ENCODE data around the gene CIZ1.
A peak's percentile ranks its signal among the peaks of the same experiment; 100 is the strongest.

The CIZ1 gene

GRCh38 chr9:128161215-128161902, 30.0 kb downstream of the CIZ1 start:
- peak; percentile 29 to 48 for DNase-seq

GRCh38 chr9:128160603-128160987, 30.8 kb downstream of the CIZ1 start:
- no peak for DNase-seq

- peak; percentile 89 to 94 for DNase-seq
These were observed 31.4 kb downstream of the CIZ1 start, which contains the start of gene BBLN for GRCh38 chr9:128159784-128160602. Gene BBLN, plus strand, starts transcription at chr9:128160265. Its CDS starts 143 bp downstream, at chr9:128160408.

GRCh38 chr9:128159522-128159783, 31.9 kb downstream of the CIZ1 start:
- no peak for DNase-seq

- no peak for DNase-seq
These were observed 35.5 kb downstream of the CIZ1 start for GRCh38 chr9:128155736-128156500.

- no peak for DNase-seq
These were observed 37.3 kb downstream of the CIZ1 start for GRCh38 chr9:128153947-128154695.

- no peak for DNase-seq
These were observed 38.1 kb downstream of the CIZ1 start for GRCh38 chr9:128153060-128153946.

- no peak for DNase-seq
These were observed 39.0 kb downstream of the CIZ1 start for GRCh38 chr9:128152133-128153059.

GRCh38 chr9:128151309-128152132, 39.9 kb downstream of the CIZ1 start:
- DNase-seq = no peak

- DNase-seq = no peak
These were observed 40.6 kb downstream of the CIZ1 start for GRCh38 chr9:128150594-128151308.

GRCh38 chr9:128149951-128150593, 41.3 kb downstream of the CIZ1 start:
- DNase-seq = no peak

- DNase-seq = no peak
These were observed 42.2 kb downstream of the CIZ1 start, which contains the start of gene LCN2 for GRCh38 chr9:128149001-128149701. Gene LCN2, plus strand, starts transcription at chr9:128149453. Its CDS starts 73 bp downstream, at chr9:128149526.

GRCh38 chr9:128148509-128149000, 42.8 kb downstream of the CIZ1 start:
- no peak for DNase-seq

- no peak for DNase-seq
These were observed 44.7 kb downstream of the CIZ1 start for GRCh38 chr9:128146591-128147120.

GRCh38 chr9:128145951-128146351, 45.4 kb downstream of the CIZ1 start:
- no peak for DNase-seq

GRCh38 chr9:128145536-128145935, 45.8 kb downstream of the CIZ1 start:
- DNase-seq = no peak
